GM18526 (cell line): ENCODE data around the gene REEP1.

Experiments
- POLR2A ChIP-seq: IDR thresholded peaks from 3 replicates; pipeline ENCODE4 v1.6.1; 2011; ENCODE audit not compliant: insufficient read length; ENCODE audit errors: extremely low read depth

REEP1 gene

GRCh38 chr2:86251840-86252266 lies 85.6 kb downstream of the REEP1 start:
- TF ChIP-seq POLR2A: no peak

GRCh38 chr2:86249579-86250391 lies 87.6 kb downstream of the REEP1 start:
- TF ChIP-seq POLR2A: no peak

GRCh38 chr2:86249176-86249575 lies 88.2 kb downstream of the REEP1 start:
- TF ChIP-seq POLR2A: no peak

GRCh38 chr2:86243950-86244733 lies 93.3 kb downstream of the REEP1 start:
- no peak for TF ChIP-seq POLR2A

- no peak for TF ChIP-seq POLR2A
Measured at GRCh38 chr2:86243272-86243671, 94.2 kb downstream of the REEP1 start.

- no peak for TF ChIP-seq POLR2A
Measured at GRCh38 chr2:86241611-86242010, 95.8 kb downstream of the REEP1 start.

- no peak for TF ChIP-seq POLR2A
Measured at GRCh38 chr2:86240251-86240650, 97.2 kb downstream of the REEP1 start.

- TF ChIP-seq POLR2A: no peak
Measured at GRCh38 chr2:86239745-86240144, 97.7 kb downstream of the REEP1 start.

GRCh38 chr2:86239326-86239725 lies 98.1 kb downstream of the REEP1 start:
- no peak for TF ChIP-seq POLR2A

- no peak for TF ChIP-seq POLR2A
Measured at GRCh38 chr2:86238354-86238753, 99.1 kb downstream of the REEP1 start.

- TF ChIP-seq POLR2A: no peak
Measured at GRCh38 chr2:86237172-86237571, 100.3 kb downstream of the REEP1 start.

- no peak for TF ChIP-seq POLR2A
Measured at GRCh38 chr2:86235196-86235980, 102.0 kb downstream of the REEP1 start.

- TF ChIP-seq POLR2A: no peak
Measured at GRCh38 chr2:86234563-86235131, 102.8 kb downstream of the REEP1 start.

- no peak for TF ChIP-seq POLR2A
Measured at GRCh38 chr2:86233436-86233835, 104.0 kb downstream of the REEP1 start.

GRCh38 chr2:86232910-86233309 lies 104.5 kb downstream of the REEP1 start:
- TF ChIP-seq POLR2A: no peak
